Measurements from ENCODE around the gene FSTL3. TPM values are rescaled to one million over a fixed set of nuclear protein-coding genes. Genes with fewer than 3 reads are reported as not detected.
A peak's percentile ranks its signal among the peaks of the same experiment; 100 is the strongest.

Gene FSTL3
- total and polyA plus RNA-seq, 2 of the 8 experiments (the other 6 are each of a cell fraction or from before 2014, with no cell fraction given), result 8.1 to 11.8 TPM

DNA sequence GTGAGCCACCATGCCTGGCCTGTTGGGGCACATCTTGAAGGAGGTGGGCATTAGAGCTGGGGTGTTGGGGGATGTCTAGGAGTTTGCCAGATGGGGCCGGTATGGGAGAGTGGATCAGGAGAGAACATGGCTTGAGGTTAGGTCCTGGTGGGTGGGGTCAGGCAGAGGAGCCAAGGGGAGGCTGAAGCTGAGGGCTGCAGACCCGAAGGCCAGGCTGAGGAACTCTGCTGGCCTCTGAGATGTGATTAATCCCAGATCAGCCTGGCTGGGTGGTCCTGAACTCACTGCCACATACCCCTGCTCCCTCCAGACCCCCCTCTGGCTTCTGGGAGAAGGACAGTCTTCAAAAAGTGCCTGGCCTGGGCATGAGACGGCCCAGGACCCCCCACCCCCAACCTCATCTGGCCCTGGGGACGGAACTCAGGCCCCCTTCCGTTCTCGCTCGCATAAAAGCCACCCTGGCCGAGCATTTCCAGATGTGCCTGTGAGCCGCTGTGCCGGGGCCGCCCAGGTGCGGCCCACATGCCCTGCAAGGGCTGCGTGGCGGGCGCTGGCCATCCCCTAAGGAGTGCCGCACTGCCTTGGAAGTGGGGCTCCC lies 2.7 kb downstream of the FSTL3 start:
- no peak overlapping the region for H2BK5ac ChIP-seq (ENCODE audit: low read depth, low read length)
- H4K5ac ChIP-seq (ENCODE audit: insufficient read length, low read depth, low read length), result no peak overlapping the region
- H3K9me3 ChIP-seq (ENCODE audit: insufficient read depth in 2 of 2, low read depth in 1 of 2, low read length in 1 of 2), result no peaks in the 10 kb centered on the region
- H3K4me2 ChIP-seq (ENCODE audit: insufficient read depth in 1 of 2, low read depth in 2 of 2, low read length in 2 of 2), result peak overlapping the region; percentile 43 to 80; a peak in 3 of 4 replicates
- 86% methylated on average over 14 of the region's 16 CpGs; no CpG with 5 or more reads in 1 of the 2 experiments for WGBS, 2 experiments (ENCODE audit: extremely low coverage in 1 of 2, insufficient coverage in 1 of 2, insufficient read length in 1 of 2, insufficient replicate concordance in 2 of 2, low coverage in 1 of 2, low lambda C conversion rate in 2 of 2, missing lambda C conversion rate in 1 of 2)
- TF ChIP-seq, protein P1, sequence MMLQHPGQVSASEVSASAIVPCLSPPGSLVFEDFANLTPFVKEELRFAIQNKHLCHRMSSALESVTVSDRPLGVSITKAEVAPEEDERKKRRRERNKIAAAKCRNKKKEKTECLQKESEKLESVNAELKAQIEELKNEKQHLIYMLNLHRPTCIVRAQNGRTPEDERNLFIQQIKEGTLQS (IDR thresholded peaks at IDR 0.05; ENCODE audit: insufficient read depth, low read depth, low read length), result no peak
- no peak for TF ChIP-seq EGR1 (IDR thresholded peaks at IDR 0.05; ENCODE audit: borderline replicate concordance, low read depth, low read length)
- 0 out of 2 replicates have a peak, but pooled peaks cover 3% of the 10 kb centered on the region for H3K79me1 ChIP-seq (ENCODE audit: low read depth, low read length)
- no peaks in the 10 kb centered on the region for H3K79me2 ChIP-seq (ENCODE audit: control insufficient read depth in 1 of 2, insufficient read depth in 2 of 2, low read length in 2 of 2)
- no peak overlapping the region for H3K9ac ChIP-seq (replicated peaks in 1 of 4; ENCODE audit: extremely low read depth in 1 of 4, low read depth in 3 of 4, low read length in 3 of 4)
- no peak overlapping the region for H2AFZ ChIP-seq (ENCODE audit: low read length)
- no peak overlapping the region for H2BK15ac ChIP-seq (ENCODE audit: low read length)
- no peak overlapping the region for H2AK5ac ChIP-seq (ENCODE audit: low read depth, low read length)
- CTCF ChIA-PET (ENCODE audit: partially characterized antibody), result interaction anchor here (1.0 to 1.8 kb wide), 6 partner anchors 9 to 59 kb away, joined by 3 to 16 read pairs (median 4); no protein-coding TSS in a partner anchor
- POLR2A ChIA-PET (ENCODE audit: partially characterized antibody), result interaction anchor here (1.1 to 2.4 kb wide), 4 partner anchors 11 to 34 kb away, joined by 3 to 11 read pairs (median 5); partner anchors contain the start of gene PALM
- H3K27me3 ChIP-seq (replicated peaks in 1 of 4; ENCODE audit: control insufficient read depth in 3 of 4, extremely low read depth in 1 of 4, insufficient read depth in 3 of 4, low read length in 3 of 4), result peaks cover 0 to 22% (median 10%) of the 10 kb centered on the region in 4 experiments; a peak in 5 of 7 replicates
- H3K56ac ChIP-seq (replicated peaks; ENCODE audit: insufficient read length, low read depth, low read length), result no peak overlapping the region
- no peak overlapping the region for H2BK20ac ChIP-seq (ENCODE audit: low read length)
- H3K18ac ChIP-seq (ENCODE audit: extremely low read depth, low read length), result no peak overlapping the region
- no peak overlapping the region for H2BK120ac ChIP-seq (replicated peaks; ENCODE audit: low read depth, low read length)
- H3K23ac ChIP-seq (ENCODE audit: insufficient read length), result no peak overlapping the region
- no peaks in the 10 kb centered on the region for H3K36me3 ChIP-seq (ENCODE audit: control insufficient read depth in 2 of 4, insufficient read depth in 4 of 4, low read length in 3 of 4)
- peak overlapping the region in 2 of 4 experiments; percentile 57 to 97; a peak in 4 of 8 replicates for H3K4me3 ChIP-seq (ENCODE audit: extremely low read depth in 1 of 4, insufficient read depth in 2 of 4, low read depth in 3 of 4, low read length in 4 of 4)
- FAIRE-seq (no peak), DNase-seq (ENCODE audit: low read depth in 1 of 2, low spot score in 2 of 2) (no peak)
- H3K4ac ChIP-seq (replicated peaks; ENCODE audit: insufficient read length, low read depth, low read length), result no peak overlapping the region
- peaks cover 6% of the 10 kb centered on the region; the same call in 1 of the 2 replicates for H3K23me2 ChIP-seq (ENCODE audit: low read depth, low read length)
- no peak overlapping the region for H2BK12ac ChIP-seq (ENCODE audit: low read depth, low read length)
- no peak overlapping the region for H3K14ac ChIP-seq (ENCODE audit: insufficient read length)
- no peak overlapping the region for H4K91ac ChIP-seq (replicated peaks; ENCODE audit: insufficient read length, low read length)
- peaks cover 0 to 7% of the 10 kb centered on the region in 2 experiments for H4K20me1 ChIP-seq (replicated peaks in 1 of 2; ENCODE audit: control insufficient read depth in 1 of 2, insufficient read depth in 2 of 2, low read length in 2 of 2)
- H3K27ac ChIP-seq (ENCODE audit: low read depth, low read length), result no peak overlapping the region
- no peak overlapping the region for H4K8ac ChIP-seq (ENCODE audit: extremely low read depth, insufficient read depth, low read length)
- peaks cover 0 to 10% (median 1%) of the 10 kb centered on the region in 4 experiments; a peak in 4 of 7 replicates for H3K4me1 ChIP-seq (replicated peaks in 1 of 4; ENCODE audit: control insufficient read depth in 3 of 4, insufficient read depth in 4 of 4, low read length in 3 of 4)
